K562 (cell line): ENCODE measurements around the gene PES1. TPM values are rescaled to one million over a fixed set of nuclear protein-coding genes. Genes with fewer than 3 reads are reported as not detected.

Experiments used
- ATAC-seq: fragments of 200-7000 bp; cut with Tn5 transposase; 3 replicates; pipeline ENCODE4 v1.9.1; 2020; ENCODE audit warnings: moderate library complexity
- BruUV-seq: library from RNA; stranded (reverse); fragments of 400-500 nt; replicated peaks from 2 replicates; lab custom pipeline; 2021; lab: Mats Ljungman, UMichigan
- CTCF ChIA-PET: fragments of 300-600 bp; formaldehyde crosslinking; extraction: SDS; loops from one replicate; lab custom pipeline; 2021; ENCODE audit warnings: low intra/inter-chr PET ratio; lab: Yijun Ruan, JAX
- POLR2A ChIA-PET: fragments of 300-600, 350-650 bp; sonication (Branson Sonifier 250); formaldehyde crosslinking; extraction: SDS; loops from one replicate; lab custom pipeline; 2021; ENCODE audit warnings: antibody characterized with exemption, inconsistent platforms; lab: Yijun Ruan, JAX
- DNase-seq, 4 experiments: peaks; one replicate each; pipeline versions ENCODE4 v3.0.0 to v3.0.0-alpha.2; 2011 to 2018; ENCODE audit warnings: low spot score in 3 of 4, mixed read lengths in 3 of 4; ENCODE audit errors: extremely low read depth in 1 of 4
- FAIRE-seq: peaks from 2 replicates; lab custom pipeline; 2011; peaks lifted over from hg19 to GRCh38; lab: Jason Lieb, UNC
- H2AFZ ChIP-seq: 2 replicates; pipeline ENCODE4 v1.6.0; 2011; ENCODE audit warnings: low read depth, low read length, control low read depth, inconsistent platforms
- H3K27ac ChIP-seq: fragments of 200-600 bp; 3 replicates; pipeline ENCODE4 v1.8.0; 2011; ENCODE audit warnings: low read depth, mild to moderate bottlenecking, control low read depth, inconsistent platforms, low read length, moderate library complexity, mixed read lengths; ENCODE audit errors: extremely low read depth
- H3K27me3 ChIP-seq, 2 experiments: fragments of 300-600 bp in 1 of 2; 2 replicates in 1 of 2; 3 replicates in 1 of 2; pipeline versions ENCODE4 v1.6.0 to v1.8.0; 2011; ENCODE audit warnings: inconsistent platforms in 2 of 2, low read length in 2 of 2, mild to moderate bottlenecking in 1 of 2, mixed read lengths in 1 of 2, moderate library complexity in 1 of 2; ENCODE audit not compliant: control insufficient read depth in 2 of 2, insufficient read depth in 2 of 2
- H3K36me3 ChIP-seq: fragments of 300-600 bp; 3 replicates; pipeline ENCODE4 v1.8.0; 2011; ENCODE audit warnings: mild to moderate bottlenecking, low read length, inconsistent platforms; ENCODE audit not compliant: control insufficient read depth, insufficient read depth
- H3K4me1 ChIP-seq, 2 experiments: fragments of 200-600 bp in 1 of 2; replicated peaks in 1 of 2; 2 replicates in 1 of 2; 3 replicates in 1 of 2; pipeline versions ENCODE4 v1.5.1 to v1.8.0; 2011; ENCODE audit warnings: inconsistent platforms in 2 of 2, low read length in 2 of 2, mild to moderate bottlenecking in 1 of 2, mixed read lengths in 1 of 2, moderate library complexity in 1 of 2; ENCODE audit not compliant: control insufficient read depth in 2 of 2, insufficient read depth in 2 of 2
- H3K4me2 ChIP-seq: 2 replicates; pipeline ENCODE4 v1.6.1; 2011; ENCODE audit warnings: low read length, control low read depth, inconsistent platforms, mixed read lengths; ENCODE audit not compliant: insufficient read depth
- H3K4me3 ChIP-seq: fragments of 200-600 bp; sonication (generic), shearing (Covaris generic); 2 replicates; pipeline ENCODE4 v1.5.1; 2016; ENCODE audit warnings: control low read depth, inconsistent platforms
- H3K79me2 ChIP-seq: fragments of 200-600 bp; 3 replicates; pipeline ENCODE4 v1.8.0; 2011; ENCODE audit warnings: low read length, inconsistent platforms; ENCODE audit not compliant: control insufficient read depth, insufficient read depth
- H3K9ac ChIP-seq, 2 experiments: 2 replicates each; pipeline versions ENCODE4 v1.6.0 to v1.6.1; 2011; ENCODE audit warnings: low read depth in 2 of 2, low read length in 2 of 2, control low read depth in 1 of 2, inconsistent platforms in 1 of 2, mild to moderate bottlenecking in 1 of 2, mixed read lengths in 1 of 2; ENCODE audit not compliant: insufficient read depth in 1 of 2
- H3K9me1 ChIP-seq: one replicate; pipeline ENCODE4 v1.6.0; 2011; ENCODE audit warnings: inconsistent platforms, mild to moderate bottlenecking, low read length, moderate library complexity; ENCODE audit not compliant: control insufficient read depth, insufficient read depth
- H3K9me3 ChIP-seq: replicated peaks from 2 replicates; pipeline ENCODE4 v1.5.1; 2011; ENCODE audit warnings: low read depth, low read length, inconsistent platforms; ENCODE audit not compliant: control insufficient read depth, insufficient read depth
- H4K20me1 ChIP-seq: replicated peaks from 2 replicates; pipeline ENCODE4 v1.6.1; 2011; ENCODE audit warnings: low read length, inconsistent platforms, mixed read lengths; ENCODE audit not compliant: control insufficient read depth, insufficient read depth
- ARID3B ChIP-seq: fragments of 250-450 bp; sonication (Bioruptor Pico); IDR thresholded peaks from 2 replicates; pipeline ENCODE4 v1.4.0; 2020; ENCODE audit warnings: borderline replicate concordance
- CEBPG ChIP-seq, 3 experiments: fragments of 200-800 bp in 1 of 3; sonication (Bioruptor generic) in 1 of 3; sonication (generic) in 1 of 3; formaldehyde crosslinking in 1 of 3; IDR thresholded peaks in 2 of 3; conservative IDR thresholded peaks in 1 of 3; 2 replicates each; pipeline versions ENCODE4 v1.6.1 to v1.8.0; 2016 to 2022; ENCODE audit warnings: missing compliant biosample characterization in 2 of 3, missing genetic modification characterization in 2 of 3, mild to moderate bottlenecking in 1 of 3, missing genetic modification reagents in 1 of 3
- CLOCK ChIP-seq: fragments of 250-450 bp; sonication (Bioruptor Pico); IDR thresholded peaks from 2 replicates; pipeline ENCODE4 v1.4.0; 2020; ENCODE audit warnings: mild to moderate bottlenecking, moderate library complexity, borderline replicate concordance
- ELF2 ChIP-seq: fragments of 250-450 bp; sonication (Bioruptor Pico); IDR thresholded peaks from 2 replicates; pipeline ENCODE4 v1.5.0; 2021; ENCODE audit warnings: mild to moderate bottlenecking
- EP300 ChIP-seq: IDR thresholded peaks from 2 replicates; pipeline ENCODE4 v1.6.1; 2012; ENCODE audit warnings: low read length, improper control_type of control experiment
- ETS1 ChIP-seq: conservative IDR thresholded peaks from 2 replicates; pipeline ENCODE4 v1.6.1; 2011; ENCODE audit warnings: low read depth, mild to moderate bottlenecking, low read length; ENCODE audit not compliant: control insufficient read depth
- FOXM1 ChIP-seq, 2 experiments: fragments of 450-650 bp in 1 of 2; sonication (generic) in 1 of 2; formaldehyde crosslinking in 1 of 2; IDR thresholded peaks; 2 replicates each; pipeline versions ENCODE4 v1.6.1 to v1.9.0; 2017 to 2022; ENCODE audit warnings: low read depth in 2 of 2, mild to moderate bottlenecking in 2 of 2, missing genetic modification reagents in 1 of 2, moderate library complexity in 1 of 2
- FUS ChIP-seq: fragments of 200-400 bp; formaldehyde crosslinking; optimal IDR thresholded peaks from 2 replicates; pipeline ENCODE3; 2017; ENCODE audit warnings: low read depth, low read length
- GABPB1 ChIP-seq: sonication (generic); formaldehyde crosslinking; IDR thresholded peaks from 2 replicates; pipeline ENCODE4 v1.8.0; 2022; ENCODE audit warnings: mild to moderate bottlenecking, missing genetic modification reagents
- POLR2A ChIP-seq: fragments of 450-650 bp; conservative IDR thresholded peaks from 2 replicates; pipeline ENCODE4 v1.6.1; 2016
- POLR2G ChIP-seq: fragments of 200-400 bp; formaldehyde crosslinking; IDR thresholded peaks from 2 replicates; pipeline ENCODE4 v1.6.1; 2017; ENCODE audit warnings: low read depth, mild to moderate bottlenecking, antibody characterized with exemption, low read length, moderate library complexity
- RBFOX2 ChIP-seq: fragments of 200-400 bp; formaldehyde crosslinking; IDR thresholded peaks from 2 replicates; pipeline ENCODE4 v1.6.1; 2017; ENCODE audit warnings: low read depth, mild to moderate bottlenecking, low read length, moderate library complexity
- SAFB ChIP-seq: fragments of 200-400 bp; formaldehyde crosslinking; IDR thresholded peaks from 2 replicates; pipeline ENCODE4 v1.6.1; 2017; ENCODE audit warnings: low read depth, low read length, borderline replicate concordance
- STAT5A ChIP-seq: IDR thresholded peaks from 2 replicates; pipeline ENCODE4 v1.6.1; 2012; ENCODE audit warnings: low read length, inconsistent platforms, borderline replicate concordance
- ZBED1 ChIP-seq: IDR thresholded peaks from 2 replicates; pipeline ENCODE4 v1.6.1; 2014
- ZKSCAN8 ChIP-seq: fragments of 200-800 bp; sonication (Bioruptor generic); IDR thresholded peaks from 2 replicates; pipeline ENCODE4 v1.6.1; 2016; ENCODE audit warnings: missing genetic modification characterization, missing compliant biosample characterization
- ZNF316 ChIP-seq: fragments of 450-650 bp; IDR thresholded peaks from 2 replicates; pipeline ENCODE4 v1.6.1; 2016
- WGBS: fragments of 100-300 bp; shearing (Covaris generic); methylation state at CpG from one replicate; pipeline ENCODE4 v1.1.6; 2016; ENCODE audit warnings: low coverage, mixed read lengths; ENCODE audit not compliant: insufficient coverage; ENCODE audit errors: missing lambda C conversion rate; 5-methylcytosine and 5-hydroxymethylcytosine counted together
- in situ Hi-C: fragments of 300-500 bp; cut with MboI; formaldehyde crosslinking; loops from 4 replicates; pipeline ENCODE4 v1.15.0; 2018; ENCODE audit warnings: inconsistent platforms, mixed read lengths
- intact Hi-C: fragments of 100-400 bp; cut with micrococcal nuclease; formaldehyde crosslinking; loops from 2 replicates; pipeline ENCODE4 v1.14.2; 2022
- polyA plus RNA-seq, 8 experiments: library from polyadenylated mRNA; depleted of rRNA in 4 of 8; stranded (reverse) in 5 of 8; unstranded in 3 of 8; fragments of >200 nt; fragmentation: Nextera tagmentation in 2 of 8; fragmentation: Illumina TruSeq in 1 of 8; extraction: Ambion mirVana in 2 of 8; extraction: Trizol in 1 of 8; gene quantifications; 2 replicates each; pipeline versions ENCODE4 v1.2.1 to v1.2.3, GENCODE V29; 2011 to 2014; ENCODE audit warnings: inconsistent platforms in 1 of 8, missing spikeins in 1 of 8
- total RNA-seq, 7 experiments: library from RNA; depleted of rRNA in 6 of 7; stranded (reverse); fragments of >200 nt in 6 of 7; fragmentation: Illumina TruSeq in 2 of 7; extraction: Trizol in 2 of 7; gene quantifications; 2 replicates each; pipeline versions ENCODE4 v1.2.1 to v1.2.3, GENCODE V29; 2011 to 2021; ENCODE audit warnings: low replicate concordance in 1 of 7

Gene PES1
- total and polyA plus RNA-seq, 9 of the 15 experiments (the other 6 are each of a cell fraction or from before 2014, with no cell fraction given), result 6.5 to 158 (median 94.3) TPM

GRCh38 chr22:30574997-30575671 lies 16.6 kb downstream of the PES1 start:
- no peaks in the 10 kb centered on the region for H3K9me1 ChIP-seq
- H3K4me1 ChIP-seq, result peaks cover 0 to 12% of the 10 kb centered on the region in 2 experiments; a peak in 2 of 5 replicates
- H3K4me3 ChIP-seq, result no peak overlapping the region
- no peak overlapping the region for H3K9ac ChIP-seq
- no TSS peak for BruUV-seq
- POLR2A ChIA-PET, result interaction anchor here (0.6 to 3.1 kb wide), 3 partner anchors 9 to 154 kb away, joined by 3 to 11 read pairs (median 3); partner anchors contain the start of gene PES1
- FAIRE-seq (no peak), ATAC-seq (no peak; the same call in 2 of the 3 replicates), DNase-seq (no peak)
- in situ Hi-C loops, result no loop called here
- H3K79me2 ChIP-seq, result no peaks in the 10 kb centered on the region
- 85% methylated on average over 7 of the region's 12 CpGs for WGBS
- H2AFZ ChIP-seq, result no peak overlapping the region
- H3K27ac ChIP-seq, result no peak overlapping the region
- H3K27me3 ChIP-seq, result peaks cover 0 to 5% of the 10 kb centered on the region in 2 experiments; a peak in 3 of 5 replicates
- no peaks in the 10 kb centered on the region for H3K9me3 ChIP-seq
- peaks cover 48% of the 10 kb centered on the region; the same call in 1 of the 3 replicates for H3K36me3 ChIP-seq
- no peaks in the 10 kb centered on the region; the same call in none of the 2 replicates for H4K20me1 ChIP-seq
- no peak overlapping the region for H3K4me2 ChIP-seq
- CTCF ChIA-PET, result no interaction called here
- intact Hi-C loops, result no loop called here
- TF ChIP-seq FUS, result no peak
- no peak for TF ChIP-seq GABPB1 (CRISPR knock-in tag)
- no peak for TF ChIP-seq CEBPG (CRISPR knock-in tag; IDR thresholded peaks at IDR 0.05)
- TF ChIP-seq CEBPG (tag; conservative IDR thresholded peaks at IDR 0.05 in 1 of 2, IDR thresholded peaks at IDR 0.05 in 1 of 2), result no peak
- TF ChIP-seq ARID3B (CRISPR knock-in tag), result no peak
- TF ChIP-seq ELF2 (CRISPR knock-in tag), result no peak
- no peak for TF ChIP-seq CLOCK (CRISPR knock-in tag)
- TF ChIP-seq EP300, result no peak
- no peak for TF ChIP-seq ETS1
- TF ChIP-seq ZBED1, result no peak
- no peak for TF ChIP-seq ZKSCAN8 (CRISPR knock-in tag)
- TF ChIP-seq POLR2G, result peak; percentile 49; the same call in 1 of the 2 replicates
- TF ChIP-seq FOXM1 (IDR thresholded peaks at IDR 0.05; ENCODE audit: low read depth), result no peak
- no peak for TF ChIP-seq FOXM1 (CRISPR knock-in tag; IDR thresholded peaks at IDR 0.05; ENCODE audit: low read depth)
- TF ChIP-seq ZNF316, result no peak
- no peak for TF ChIP-seq STAT5A
- TF ChIP-seq POLR2A, result peak; percentile 50; the same call in 1 of the 2 replicates
- TF ChIP-seq RBFOX2, result 0 out of 2 replicates have a peak, but pooled peaks have one; percentile 37
- TF ChIP-seq SAFB, result no peak
